BJ (cell line): ENCODE measurements around the gene RIOK2. TPM values are rescaled to one million over a fixed set of nuclear protein-coding genes. Genes with fewer than 3 reads are reported as not detected.

Experiments used
- CTCF ChIA-PET: fragments of 350-600 bp; formaldehyde crosslinking; extraction: SDS; loops from one replicate; lab custom pipeline; 2021; ENCODE audit warnings: antibody characterized with exemption, inconsistent platforms; lab: Yijun Ruan, JAX
- POLR2A ChIA-PET: fragments of 300-600 bp; sonication (Branson Sonifier 250); formaldehyde crosslinking; extraction: SDS; loops from one replicate; lab custom pipeline; 2021; ENCODE audit warnings: antibody characterized with exemption; lab: Charles Lee
- DNase-seq: peaks from one replicate; pipeline ENCODE4 v3.0.0-alpha.2; 2011; ENCODE audit warnings: low read depth
- H3K27me3 ChIP-seq: 2 replicates; pipeline ENCODE4 v1.6.0; 2011; ENCODE audit warnings: low read length; ENCODE audit not compliant: control insufficient read depth, insufficient read depth
- H3K36me3 ChIP-seq: 2 replicates; pipeline ENCODE4 v1.5.1; 2011; ENCODE audit warnings: low read length; ENCODE audit not compliant: control insufficient read depth, insufficient read depth
- H3K4me3 ChIP-seq: 2 replicates; pipeline ENCODE4 v1.5.1; 2011; ENCODE audit warnings: low read depth, mild to moderate bottlenecking, control low read depth, low read length
- polyA plus RNA-seq: library from polyadenylated mRNA; depleted of rRNA; stranded (reverse); fragments of >200 nt; gene quantifications from 2 replicates; pipeline ENCODE4 v1.2.3, GENCODE V29; 2011
- TF ChIP-seq, protein P1 (sequence below): IDR thresholded peaks from 2 replicates; pipeline ENCODE4 v1.5.1; 2011; ENCODE audit warnings: low read depth, mild to moderate bottlenecking, control low read depth, inconsistent platforms, low read length, moderate library complexity; ENCODE audit not compliant: insufficient read depth

The RIOK2 gene
- polyA plus RNA-seq, 1 experiment = 5.7 TPM

DNA sequence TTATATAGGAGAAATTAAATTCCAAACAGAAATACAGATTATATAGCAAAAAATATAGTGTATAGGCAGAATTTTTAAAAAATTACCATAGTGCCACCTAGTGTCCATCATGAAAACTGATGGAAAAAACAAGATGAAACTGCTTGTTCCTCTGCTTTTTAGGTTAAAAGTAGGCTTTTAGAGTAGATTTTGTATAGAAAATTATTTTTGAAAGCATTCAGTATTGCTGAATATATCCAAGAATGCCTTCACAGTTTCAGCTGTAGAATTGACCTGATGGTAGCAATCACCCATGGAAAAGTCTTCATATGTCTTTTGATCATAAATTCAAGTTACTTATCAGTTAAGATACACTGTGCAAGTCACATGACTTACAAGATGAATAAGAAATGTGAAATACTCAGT is 19.7 kb downstream of the RIOK2 start:
- Histone ChIP-seq H3K4me3 (no peak overlapping the region), H3K36me3 (peaks cover 7% of the 10 kb centered on the region), H3K27me3 (no peaks in the 10 kb centered on the region)
- TF ChIP-seq, protein P1, sequence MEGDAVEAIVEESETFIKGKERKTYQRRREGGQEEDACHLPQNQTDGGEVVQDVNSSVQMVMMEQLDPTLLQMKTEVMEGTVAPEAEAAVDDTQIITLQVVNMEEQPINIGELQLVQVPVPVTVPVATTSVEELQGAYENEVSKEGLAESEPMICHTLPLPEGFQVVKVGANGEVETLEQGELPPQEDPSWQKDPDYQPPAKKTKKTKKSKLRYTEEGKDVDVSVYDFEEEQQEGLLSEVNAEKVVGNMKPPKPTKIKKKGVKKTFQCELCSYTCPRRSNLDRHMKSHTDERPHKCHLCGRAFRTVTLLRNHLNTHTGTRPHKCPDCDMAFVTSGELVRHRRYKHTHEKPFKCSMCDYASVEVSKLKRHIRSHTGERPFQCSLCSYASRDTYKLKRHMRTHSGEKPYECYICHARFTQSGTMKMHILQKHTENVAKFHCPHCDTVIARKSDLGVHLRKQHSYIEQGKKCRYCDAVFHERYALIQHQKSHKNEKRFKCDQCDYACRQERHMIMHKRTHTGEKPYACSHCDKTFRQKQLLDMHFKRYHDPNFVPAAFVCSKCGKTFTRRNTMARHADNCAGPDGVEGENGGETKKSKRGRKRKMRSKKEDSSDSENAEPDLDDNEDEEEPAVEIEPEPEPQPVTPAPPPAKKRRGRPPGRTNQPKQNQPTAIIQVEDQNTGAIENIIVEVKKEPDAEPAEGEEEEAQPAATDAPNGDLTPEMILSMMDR = peak; percentile 49
- DNase-seq = no peak
- CTCF ChIA-PET = interaction anchor here (0.7 to 7.5 kb wide), 20 partner anchors 11 to 544 kb away, joined by 3 to 83 read pairs (median 4); partner anchors contain the start of gene ERAP2
- POLR2A ChIA-PET = no interaction called here

DNA sequence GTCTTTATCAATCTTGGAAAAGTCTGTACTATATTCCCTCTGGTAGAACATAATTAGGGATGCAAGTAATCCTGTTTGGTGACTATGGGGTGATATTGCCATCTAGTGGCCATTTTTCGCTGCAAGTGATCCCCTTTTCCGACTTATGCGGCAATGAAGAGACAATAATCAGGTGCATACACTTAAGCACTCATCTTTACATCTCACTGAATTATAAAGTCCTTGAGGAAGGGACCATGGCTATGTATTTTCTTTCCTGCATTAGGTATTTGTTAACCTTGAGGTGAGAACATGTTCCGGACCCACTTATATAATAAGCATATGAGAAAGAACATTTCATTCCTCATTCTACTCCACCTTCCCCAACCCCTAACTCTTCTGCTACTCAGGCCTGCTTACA is 21.0 kb downstream of the RIOK2 start:
- Histone ChIP-seq H3K27me3 (no peaks in the 10 kb centered on the region), H3K4me3 (no peak overlapping the region), H3K36me3 (peaks cover 7% of the 10 kb centered on the region)
- CTCF ChIA-PET = interaction anchor here (0.6 to 7.5 kb wide), 28 partner anchors 9 to 817 kb away, joined by 3 to 83 read pairs (median 5); partner anchors contain the start of genes ERAP2 and LIX1
- POLR2A ChIA-PET = no interaction called here
- DNase-seq = peak; percentile 25
- TF ChIP-seq, protein P1 = peak; percentile 85

DNA sequence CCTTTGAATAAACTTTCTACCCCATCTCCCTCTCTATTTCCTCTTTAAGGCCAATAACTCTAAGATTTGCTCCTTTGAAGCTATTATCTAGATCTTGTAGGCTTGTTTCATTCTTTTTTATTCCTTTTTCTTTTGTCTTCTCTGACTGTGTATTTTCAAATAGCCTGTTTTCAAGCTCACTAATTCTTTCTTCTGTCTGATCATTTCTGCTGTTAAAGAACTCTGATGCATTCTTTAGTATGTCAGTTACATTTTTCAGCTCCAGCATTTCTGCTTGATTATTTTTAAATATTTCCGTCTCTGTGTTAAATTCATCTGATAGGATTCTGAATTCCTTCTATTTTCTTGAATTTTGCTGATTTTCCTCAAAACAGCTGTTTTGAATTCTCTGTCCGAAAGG is 25.4 kb downstream of the RIOK2 start:
- TF ChIP-seq, protein P1 = no peak
- POLR2A ChIA-PET = no interaction called here
- CTCF ChIA-PET = interaction anchor here (1.3 kb wide), 1 partner anchor 9 kb away, joined by 7 read pairs; no protein-coding TSS in a partner anchor
- no peaks in the 10 kb centered on the region for H3K27me3 ChIP-seq
- H3K36me3 ChIP-seq = peaks cover 4% of the 10 kb centered on the region; the same call in 1 of the 2 replicates
- DNase-seq = no peak
- H3K4me3 ChIP-seq = no peak overlapping the region

DNA sequence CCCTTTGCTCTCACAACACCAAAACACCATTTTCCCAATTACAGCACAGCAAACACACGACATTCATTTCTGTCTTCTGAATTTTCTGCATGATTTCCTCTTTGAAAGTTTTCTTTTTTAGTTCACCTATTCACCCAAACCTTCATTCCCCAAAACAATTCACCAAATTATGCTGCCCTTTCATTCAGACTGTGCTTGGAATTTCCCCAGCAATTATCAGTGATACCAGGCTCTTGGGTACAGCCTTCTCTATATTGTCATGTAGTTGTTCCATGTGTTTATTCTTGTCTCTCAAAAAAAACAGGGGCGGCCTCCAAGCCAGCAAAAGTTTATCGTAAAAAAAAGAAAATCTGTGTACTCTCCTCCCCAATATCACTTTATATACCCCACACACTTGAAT is 31.7 kb downstream of the RIOK2 start:
- no peaks in the 10 kb centered on the region for H3K36me3 ChIP-seq
- ChIA-PET POLR2A (no interaction called here), CTCF (interaction anchor here (0.9 kb wide), 1 partner anchor 12 kb away, joined by 4 read pairs; no protein-coding TSS in a partner anchor)
- DNase-seq = no peak
- TF ChIP-seq, protein P1 = no peak
- no peak overlapping the region for H3K4me3 ChIP-seq
- no peaks in the 10 kb centered on the region for H3K27me3 ChIP-seq

DNA sequence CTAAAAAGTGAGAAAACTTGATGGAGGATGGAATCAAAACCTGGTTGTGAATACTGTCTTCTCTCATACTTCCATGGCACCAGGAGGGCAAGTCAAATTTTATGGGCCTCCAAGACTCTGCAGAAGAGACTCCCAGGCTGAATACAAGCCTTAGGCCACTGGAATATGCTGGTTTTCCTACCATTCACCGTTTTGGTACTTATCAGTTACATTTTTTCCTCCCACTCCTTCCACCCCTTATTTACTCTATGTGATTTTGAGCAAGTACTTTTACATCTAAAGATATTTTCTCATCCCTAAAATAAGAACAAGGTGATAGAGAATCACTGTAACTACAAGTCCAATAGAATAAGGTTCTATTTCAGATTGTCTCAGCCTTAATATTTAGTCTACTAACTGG is 32.6 kb downstream of the RIOK2 start:
- POLR2A ChIA-PET = no interaction called here
- TF ChIP-seq, protein P1 = no peak
- CTCF ChIA-PET = interaction anchor here (0.6 to 0.9 kb wide), 2 partner anchors 13 to 399 kb away, joined by 3 to 4 read pairs; no protein-coding TSS in a partner anchor
- no peaks in the 10 kb centered on the region for H3K36me3 ChIP-seq
- H3K27me3 ChIP-seq = no peaks in the 10 kb centered on the region
- no peak overlapping the region for H3K4me3 ChIP-seq
- DNase-seq = no peak
